ENCODE measurements around the gene EYA2.
"Not testable (repeated sequence)": the region's sequence is repeated elsewhere in the genome, so short reads cannot be mapped to it uniquely, and the experiment has no call there.

EYA2 gene

GRCh38 chr20:46894971-46895905 is 595 bp downstream of the EYA2 start:
- no peak for DNase-seq (ENCODE audit: low read depth in 2 of 2)

- no peak for DNase-seq (ENCODE audit: low read depth in 2 of 2)
Observed at GRCh38 chr20:46895906-46896242, 1.2 kb downstream of the EYA2 start.

GRCh38 chr20:46897328-46897880 is 2.8 kb downstream of the EYA2 start:
- no peak for DNase-seq (ENCODE audit: low read depth in 2 of 2)

GRCh38 chr20:46898423-46898822 is 3.8 kb downstream of the EYA2 start:
- no peak for DNase-seq (ENCODE audit: low read depth in 2 of 2)

- no peak for DNase-seq (ENCODE audit: low read depth in 2 of 2)
Observed at GRCh38 chr20:46899621-46900020, 5.0 kb downstream of the EYA2 start.

GRCh38 chr20:46900086-46900485 is 5.4 kb downstream of the EYA2 start:
- no peak for DNase-seq (ENCODE audit: low read depth in 2 of 2)

- DNase-seq (ENCODE audit: low read depth in 2 of 2) = no peak
Observed at GRCh38 chr20:46900826-46901225, 6.2 kb downstream of the EYA2 start.

GRCh38 chr20:46901638-46902037 is 7.0 kb downstream of the EYA2 start:
- no peak for DNase-seq (ENCODE audit: low read depth in 2 of 2)

GRCh38 chr20:46903256-46903655 is 8.6 kb downstream of the EYA2 start:
- DNase-seq (ENCODE audit: low read depth in 2 of 2) = no peak

- DNase-seq (ENCODE audit: low read depth in 2 of 2) = no peak
Observed at GRCh38 chr20:46903937-46904336, 9.3 kb downstream of the EYA2 start.

GRCh38 chr20:46905364-46906125 is 10.9 kb downstream of the EYA2 start:
- no peak for DNase-seq (ENCODE audit: low read depth in 2 of 2)

GRCh38 chr20:46913329-46914044 is 18.8 kb downstream of the EYA2 start:
- DNase-seq (ENCODE audit: low read depth in 2 of 2) = no peak

GRCh38 chr20:46914789-46915379 is 20.2 kb downstream of the EYA2 start:
- no peak for DNase-seq (ENCODE audit: low read depth in 2 of 2)

GRCh38 chr20:46915575-46916257 is 21.1 kb downstream of the EYA2 start:
- no peak for DNase-seq (ENCODE audit: low read depth in 2 of 2)

GRCh38 chr20:46916258-46916603 is 21.6 kb downstream of the EYA2 start:
- no peak for DNase-seq (ENCODE audit: low read depth in 2 of 2)

GRCh38 chr20:46917155-46917554 is 22.5 kb downstream of the EYA2 start:
- no peak for DNase-seq (ENCODE audit: low read depth in 2 of 2)

GRCh38 chr20:46920114-46920513 is 25.5 kb downstream of the EYA2 start:
- DNase-seq (ENCODE audit: low read depth in 2 of 2) = no peak

- DNase-seq (ENCODE audit: low read depth in 2 of 2) = not testable (repeated sequence)
Observed at GRCh38 chr20:46922841-46923240, 28.2 kb downstream of the EYA2 start.

GRCh38 chr20:46923550-46923949 is 28.9 kb downstream of the EYA2 start:
- no peak for DNase-seq (ENCODE audit: low read depth in 2 of 2)

GRCh38 chr20:46928580-46929132 is 34.0 kb downstream of the EYA2 start:
- DNase-seq (ENCODE audit: low read depth in 2 of 2) = no peak

- DNase-seq (ENCODE audit: low read depth in 2 of 2) = no peak
Observed at GRCh38 chr20:46929902-46930301, 35.3 kb downstream of the EYA2 start.
